Dedifferentiated amniotic fluid mesenchymal stem cell (primary cell): ENCODE data around the gene SLC36A3.
"Not testable (repeated sequence)": the region's sequence is repeated elsewhere in the genome, so short reads cannot be mapped to it uniquely, and the experiment has no call there.

ENCODE experiments used
- DNase-seq: peaks from one replicate; pipeline ENCODE4 v3.0.0-alpha.2; 2016; ENCODE audit errors: extremely low spot score

SLC36A3 gene

DNA sequence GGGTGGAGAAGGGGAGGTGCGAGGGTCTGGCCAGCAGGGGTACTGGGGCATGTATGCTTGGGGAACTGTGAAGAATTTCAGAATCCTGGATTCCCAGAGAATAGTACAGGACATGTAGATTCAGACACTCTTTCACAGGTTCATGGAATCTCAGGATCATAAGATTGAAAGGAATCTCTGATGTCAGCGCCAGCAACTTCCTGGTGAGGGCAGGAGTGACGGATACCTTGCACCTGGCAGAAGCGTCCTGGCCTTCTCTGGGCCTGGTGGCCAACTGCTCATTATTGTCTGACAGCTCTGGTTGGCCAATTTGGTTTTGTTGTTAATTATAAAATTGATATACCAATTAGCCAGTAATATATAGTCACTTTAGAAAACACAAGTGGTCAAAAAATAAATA is 43.6 kb downstream of the SLC36A3 start:
- DNase-seq = no peak

DNA sequence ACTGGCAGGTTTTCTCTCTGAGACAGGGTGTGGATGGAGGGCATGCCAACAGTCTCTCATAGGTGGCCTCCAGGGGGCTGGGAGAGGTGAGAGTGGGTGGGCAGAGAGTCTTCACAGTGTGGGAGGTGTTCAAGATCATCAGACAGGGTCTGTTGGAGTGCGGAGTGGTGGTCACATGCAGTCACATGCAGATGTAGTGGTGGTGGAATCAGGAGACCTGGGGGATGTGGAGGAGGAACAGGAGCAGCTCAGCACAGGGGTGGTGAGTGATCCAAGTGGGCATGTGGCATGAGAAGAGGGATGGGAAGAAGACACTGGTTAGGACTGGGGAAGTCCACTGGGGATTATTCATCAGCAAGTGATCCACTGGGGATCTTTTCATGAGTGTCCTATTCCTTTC is 44.8 kb downstream of the SLC36A3 start:
- DNase-seq = no peak

DNA sequence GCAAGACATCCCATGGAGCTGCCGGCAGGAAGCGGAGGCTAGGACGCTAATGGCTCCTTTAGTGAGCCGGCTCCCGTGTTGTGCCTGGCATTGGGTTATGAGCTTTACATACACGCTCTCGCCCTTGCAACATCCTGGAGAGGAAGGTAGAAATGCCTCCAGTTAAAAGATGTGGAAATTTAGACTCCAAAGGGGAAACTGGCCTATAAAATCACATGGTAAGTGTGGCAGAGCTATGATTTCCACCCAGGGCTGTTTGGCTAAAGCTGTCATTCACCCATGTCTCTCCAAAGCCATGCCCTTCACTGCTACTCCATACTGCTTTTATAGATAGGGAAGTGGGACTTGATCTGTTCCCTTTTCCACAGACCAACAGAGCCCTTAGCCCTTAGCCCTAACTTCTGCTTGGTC is 45.4 kb downstream of the SLC36A3 start:
- no peak for DNase-seq

DNA sequence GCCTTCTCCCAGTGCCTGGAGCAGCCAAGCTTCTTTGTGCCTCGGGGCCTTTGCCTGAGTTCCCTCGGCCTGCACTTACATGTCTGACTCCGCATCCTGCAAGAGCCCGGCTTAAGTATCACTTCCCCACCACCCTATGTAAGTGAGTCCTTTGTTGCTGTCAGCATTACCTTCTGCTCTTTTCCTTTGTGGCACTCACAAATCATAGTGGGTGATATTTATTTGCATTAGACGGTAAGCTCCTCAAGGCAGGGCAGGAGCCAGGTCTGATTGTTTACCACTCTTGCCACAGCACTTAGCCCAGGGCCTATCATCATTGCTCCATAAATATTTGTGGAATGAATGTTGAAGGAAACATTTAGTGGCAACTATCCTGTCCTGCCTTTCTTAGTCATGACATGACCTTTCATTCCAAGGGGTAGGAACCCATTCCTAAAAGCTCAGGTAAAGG is 45.8 kb downstream of the SLC36A3 start:
- DNase-seq = no peak

DNA sequence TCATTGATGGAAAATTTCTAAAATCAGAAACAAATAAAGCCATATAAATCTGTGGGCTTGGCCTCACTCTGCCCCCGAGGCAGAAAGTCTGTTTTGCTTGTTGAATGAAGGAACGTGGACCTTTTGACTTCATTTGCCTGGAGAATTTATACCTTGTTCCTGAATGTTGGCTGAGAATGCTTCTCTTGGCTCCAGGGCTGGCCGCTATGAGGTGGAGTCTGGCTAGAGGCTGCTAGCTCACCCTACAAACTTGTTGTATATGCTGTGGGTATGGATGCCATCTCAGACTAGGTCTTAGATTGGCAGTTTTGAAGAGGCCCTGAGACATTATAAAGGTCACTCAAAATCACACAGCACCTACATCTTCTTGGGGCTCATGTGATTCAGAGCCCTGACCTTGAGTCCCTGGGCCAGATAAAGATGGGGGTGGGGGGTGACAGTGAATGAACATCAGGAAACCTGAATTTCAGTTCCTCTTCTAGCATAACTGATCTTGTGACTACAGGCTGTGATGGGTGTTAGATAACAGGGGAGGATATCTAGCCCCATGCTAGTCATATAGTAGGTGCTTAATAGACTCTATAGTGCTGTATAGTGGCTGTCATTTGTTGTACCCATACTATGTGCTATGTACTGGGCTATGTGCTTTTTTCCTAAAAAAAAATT is 47.8 kb downstream of the SLC36A3 start:
- DNase-seq = no peak

DNA sequence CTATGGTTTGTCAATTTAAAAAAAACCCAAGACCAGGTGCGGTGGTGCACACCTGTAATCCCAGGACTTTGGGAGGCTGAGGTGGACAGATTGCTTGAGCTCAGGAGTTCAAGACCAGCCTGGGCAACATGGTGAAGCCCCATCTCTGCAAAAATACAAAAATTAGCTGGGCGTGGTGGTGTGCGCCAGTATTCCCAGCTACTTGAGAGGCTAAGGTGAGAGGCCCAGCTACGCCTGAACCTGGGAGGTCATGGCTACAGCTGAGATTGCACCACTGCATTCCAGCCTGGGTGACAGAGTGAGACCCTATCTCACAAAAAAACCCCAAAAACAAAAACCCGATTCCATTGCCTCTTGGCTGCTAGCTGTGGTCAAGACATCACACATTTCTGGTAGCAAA is 48.6 kb downstream of the SLC36A3 start:
- DNase-seq = not testable (repeated sequence)

DNA sequence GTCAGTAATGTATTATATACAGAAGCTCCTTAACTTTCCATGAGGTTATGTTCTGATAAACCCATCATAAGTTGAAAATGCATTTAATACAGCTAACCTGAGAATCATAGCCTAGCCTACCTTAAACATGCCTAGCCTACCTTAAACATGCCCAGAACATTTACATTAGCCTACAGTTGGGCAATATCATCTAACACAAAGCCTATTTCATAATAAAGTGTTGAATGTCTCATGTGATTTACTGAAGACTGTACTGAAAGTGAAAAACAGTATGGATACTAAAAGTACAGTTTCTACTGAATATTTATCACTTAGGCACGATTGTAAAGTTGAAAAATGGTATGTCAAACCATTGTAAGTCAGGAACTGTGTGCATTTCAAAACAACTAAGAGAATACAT is 49.0 kb downstream of the SLC36A3 start:
- no peak for DNase-seq

DNA sequence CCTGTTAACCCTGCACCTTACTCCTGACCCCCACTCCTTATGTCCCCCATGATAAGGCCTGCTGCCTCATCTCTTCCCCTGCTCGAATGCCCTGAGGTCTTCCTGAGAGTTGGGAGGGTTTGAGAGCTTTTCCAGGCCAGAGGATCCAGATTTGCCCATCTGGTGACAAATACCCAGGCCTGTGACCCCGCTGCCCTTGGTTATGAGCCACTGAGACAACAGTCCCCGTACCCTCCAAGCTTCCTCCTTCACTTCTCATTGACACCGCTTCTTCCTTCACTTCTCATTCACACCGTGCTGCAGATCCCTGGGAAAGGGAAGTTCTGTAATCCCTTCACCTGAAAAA is 50.0 kb downstream of the SLC36A3 start:
- DNase-seq = no peak

DNA sequence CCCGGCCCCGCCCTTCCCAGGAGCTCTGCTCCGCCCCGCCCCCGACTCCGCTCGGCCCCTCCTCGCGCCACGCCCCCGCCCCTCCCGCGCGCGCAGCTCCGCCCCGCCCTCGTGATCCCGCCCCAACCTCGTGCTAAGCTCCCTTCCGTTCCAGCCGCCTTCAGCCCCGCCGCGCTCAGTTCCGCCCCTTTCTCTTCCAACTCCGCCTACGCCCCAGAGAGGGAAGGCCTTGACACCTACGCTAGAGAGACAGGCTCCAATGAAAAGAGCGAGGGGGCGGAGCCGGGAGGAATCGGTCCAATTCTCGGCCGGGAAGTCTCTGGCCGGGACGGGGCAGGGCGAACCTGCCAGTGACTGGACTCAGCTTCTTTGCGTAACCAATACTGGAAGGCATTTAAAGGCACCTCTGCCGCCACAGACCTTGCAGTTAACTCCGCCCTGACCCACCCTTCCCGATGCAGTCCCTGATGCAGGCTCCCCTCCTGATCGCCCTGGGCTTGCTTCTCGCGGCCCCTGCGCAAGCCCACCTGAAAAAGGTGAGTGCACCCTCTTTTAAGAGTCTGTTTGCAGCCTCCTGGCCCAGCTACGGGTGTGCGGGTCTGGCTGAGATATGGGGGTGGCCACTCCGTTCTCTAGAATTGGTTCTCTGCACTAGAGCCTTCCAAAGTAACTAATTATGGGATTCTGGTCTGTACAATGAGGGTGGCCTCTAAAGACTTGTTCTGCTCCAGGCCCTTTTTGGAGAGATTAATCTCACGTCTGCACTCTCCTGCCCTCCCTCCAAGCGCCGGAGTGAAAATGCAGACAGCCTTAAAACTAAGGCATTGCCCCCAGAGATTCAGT is 50.6 kb downstream of the SLC36A3 start, which contains the start of gene GM2A:
TSS of gene GM2A (plus strand) at position 424 of the 843 bp plus-strand sequence. CDS start at position 456, 32 bp downstream.
- peak; percentile 99 for DNase-seq

DNA sequence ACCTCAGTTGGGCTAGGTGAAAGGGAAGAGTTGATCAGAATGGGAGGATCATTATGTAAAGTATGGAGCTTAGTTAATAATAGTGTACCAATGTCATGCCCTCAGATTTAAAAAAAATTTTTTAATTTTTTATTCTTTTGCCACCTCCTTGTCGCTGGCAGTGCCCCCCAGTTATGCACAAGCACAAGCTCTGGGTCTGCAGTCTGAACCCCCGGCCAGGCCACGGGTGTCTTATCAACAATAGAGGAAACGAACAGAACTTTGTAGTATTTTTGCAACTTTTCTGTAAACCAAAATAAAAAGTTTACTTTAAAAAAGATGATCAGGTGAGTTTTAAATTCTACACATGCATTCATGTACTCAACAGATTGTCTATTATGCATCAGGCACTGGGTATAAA is 51.9 kb downstream of the SLC36A3 start:
- DNase-seq = no peak

DNA sequence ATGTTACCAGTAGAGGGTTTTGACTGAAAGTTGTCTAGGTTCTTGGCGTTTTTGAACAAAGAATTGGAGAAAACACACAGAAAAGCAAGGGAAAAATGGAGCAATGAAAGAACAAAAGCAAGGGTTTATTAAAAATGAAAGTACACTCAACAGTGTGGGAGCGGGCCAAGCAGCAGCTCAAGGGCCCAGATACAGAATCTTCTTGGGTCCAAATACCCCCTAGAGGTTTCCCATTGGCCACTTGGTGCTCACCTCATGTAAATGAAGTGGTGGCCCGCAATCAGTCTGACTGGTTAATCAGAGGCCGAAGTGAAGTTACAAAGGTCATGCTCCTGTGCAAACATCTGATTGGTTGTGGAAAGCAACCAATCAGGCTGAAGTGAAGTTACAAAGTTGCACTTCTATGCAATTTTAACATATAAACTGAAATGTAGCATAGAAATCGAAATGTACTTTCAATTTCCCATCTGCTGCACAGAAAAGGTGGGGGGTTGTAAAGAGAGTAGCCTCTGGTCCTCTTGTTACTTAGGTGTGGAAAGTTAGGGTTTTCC is 52.5 kb downstream of the SLC36A3 start:
- DNase-seq = no peak

DNA sequence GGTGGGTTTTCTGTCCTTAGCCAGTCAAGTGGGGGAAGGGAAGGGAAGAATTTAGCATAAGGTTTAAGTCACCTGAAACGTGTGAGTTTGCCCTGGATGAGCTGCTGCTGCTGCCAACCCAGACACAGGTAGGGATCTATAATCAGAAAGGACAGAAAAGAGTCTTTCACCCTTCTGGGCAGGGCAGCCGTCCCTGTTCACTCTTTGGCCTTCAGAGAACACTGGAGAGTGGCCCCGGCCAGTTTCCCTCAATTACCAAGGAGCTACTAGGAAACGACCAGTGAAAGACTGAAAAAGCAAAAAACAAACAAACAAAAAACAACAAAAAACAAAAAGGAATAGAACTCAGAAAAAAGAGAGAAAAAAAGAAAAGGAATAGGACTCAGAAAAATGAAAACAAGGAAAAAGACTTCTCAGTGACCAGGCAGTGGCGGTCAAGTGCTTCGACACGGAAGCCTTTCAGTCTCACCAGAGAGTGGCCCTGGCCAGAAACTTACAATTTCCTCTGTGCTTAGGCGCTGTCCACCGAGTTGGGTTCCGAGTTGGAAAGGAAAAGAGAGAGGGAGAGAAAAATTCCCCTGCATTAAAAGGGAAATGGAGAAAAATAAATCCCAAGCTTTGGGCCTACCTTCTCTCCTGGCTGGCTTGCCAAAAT is 53.1 kb downstream of the SLC36A3 start:
- no peak for DNase-seq

DNA sequence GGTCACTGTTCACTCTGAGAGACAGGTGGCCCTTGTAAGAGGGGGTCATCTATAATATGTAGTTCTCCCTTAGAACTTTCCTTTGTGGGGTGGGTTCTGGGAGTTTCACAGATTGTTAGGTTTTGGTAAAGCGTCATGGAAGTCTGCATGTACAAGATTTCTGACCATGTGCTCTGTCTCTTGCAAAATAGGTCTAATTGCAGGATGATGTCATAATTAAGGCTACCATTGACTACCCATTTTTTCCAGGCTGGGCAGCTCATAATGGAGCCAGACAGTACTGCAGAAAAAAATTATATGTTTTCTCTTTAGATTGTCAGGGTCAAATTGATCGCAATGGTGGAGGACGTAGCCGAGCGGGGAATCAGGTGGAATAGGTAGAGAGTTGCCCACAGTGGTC is 54.3 kb downstream of the SLC36A3 start:
- no peak for DNase-seq

DNA sequence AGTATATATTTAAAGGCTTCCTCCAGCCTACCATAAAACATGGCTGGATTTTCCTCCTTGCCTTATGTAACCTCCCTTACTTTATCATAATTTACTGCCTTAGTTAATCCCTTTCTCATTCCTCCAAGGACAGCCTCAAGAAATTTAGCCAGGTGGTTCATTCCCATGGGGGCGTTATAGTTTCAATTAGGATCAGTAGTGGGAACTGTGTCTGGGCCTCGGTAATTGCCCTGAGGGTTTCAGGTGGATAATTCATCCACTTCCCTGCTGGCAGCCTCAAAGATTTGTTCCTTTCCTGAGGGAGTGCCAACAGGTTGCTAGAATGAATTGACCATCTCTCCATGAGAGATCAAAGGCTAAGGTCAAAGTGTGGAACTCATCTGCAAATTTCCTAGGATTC is 54.9 kb downstream of the SLC36A3 start:
- no peak for DNase-seq

DNA sequence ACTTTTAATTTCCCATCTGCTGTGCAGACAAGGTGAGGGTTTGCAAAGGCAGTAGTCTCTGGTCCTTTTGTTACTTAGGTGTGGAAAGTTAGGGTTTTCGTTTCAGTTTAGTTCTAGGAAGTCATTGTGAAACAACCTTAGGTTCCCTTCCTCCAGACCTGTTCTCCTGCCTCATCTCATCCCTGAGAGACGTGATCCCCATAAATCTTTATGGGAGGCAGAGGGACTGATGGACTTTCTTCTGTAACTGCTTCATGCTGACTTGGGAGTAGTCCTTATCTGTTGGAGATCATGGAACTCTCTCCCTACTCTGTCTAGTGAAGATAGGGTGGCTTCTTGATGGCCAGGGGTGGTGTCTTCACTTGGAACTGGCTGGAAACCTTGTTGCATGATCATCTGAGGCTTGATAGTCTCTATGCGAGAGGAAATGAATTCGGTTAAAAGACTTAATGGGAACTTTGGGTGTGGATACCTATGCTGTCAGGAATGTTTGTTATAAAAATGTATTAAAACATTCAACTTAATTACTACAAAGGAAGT is 57.8 kb downstream of the SLC36A3 start:
- DNase-seq = no peak

DNA sequence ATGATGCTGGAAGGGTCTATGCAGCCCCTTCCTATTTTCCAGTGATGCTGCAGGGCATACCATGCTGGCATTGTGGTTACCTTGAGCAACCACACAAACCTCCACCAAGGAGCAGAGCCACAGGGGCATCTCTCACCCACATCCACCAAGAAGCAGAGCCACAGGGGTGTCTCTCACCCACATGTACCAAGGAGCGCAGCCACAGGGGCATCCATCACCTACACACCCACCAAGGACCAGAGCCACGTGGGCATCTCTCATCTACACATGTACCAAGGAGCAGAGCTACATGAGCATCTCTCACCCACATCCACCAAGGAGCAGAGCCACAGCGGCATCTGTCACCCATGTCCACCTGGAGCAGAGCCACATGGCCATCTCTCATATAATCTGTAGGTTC is 59.4 kb downstream of the SLC36A3 start:
- no peak for DNase-seq

DNA sequence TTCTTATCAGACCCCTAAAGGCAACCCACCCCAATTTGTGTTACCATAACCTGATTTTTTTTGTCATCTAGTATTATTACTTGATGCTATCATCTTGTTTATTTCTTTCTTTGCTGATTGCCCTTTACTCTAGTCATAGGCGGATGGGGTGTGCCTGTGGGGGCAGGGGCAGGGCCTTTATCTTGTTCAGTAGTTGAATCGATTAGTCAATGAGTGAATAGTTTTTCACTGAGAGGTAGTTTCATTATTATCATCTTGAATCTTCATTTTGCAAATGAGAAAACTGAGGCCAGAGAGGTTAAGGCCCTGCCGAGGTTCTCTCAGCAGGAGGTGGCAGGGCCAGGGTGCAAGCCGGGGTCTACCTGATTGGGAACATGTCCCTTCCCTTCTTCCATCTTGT is 60.0 kb downstream of the SLC36A3 start:
- DNase-seq = no peak

DNA sequence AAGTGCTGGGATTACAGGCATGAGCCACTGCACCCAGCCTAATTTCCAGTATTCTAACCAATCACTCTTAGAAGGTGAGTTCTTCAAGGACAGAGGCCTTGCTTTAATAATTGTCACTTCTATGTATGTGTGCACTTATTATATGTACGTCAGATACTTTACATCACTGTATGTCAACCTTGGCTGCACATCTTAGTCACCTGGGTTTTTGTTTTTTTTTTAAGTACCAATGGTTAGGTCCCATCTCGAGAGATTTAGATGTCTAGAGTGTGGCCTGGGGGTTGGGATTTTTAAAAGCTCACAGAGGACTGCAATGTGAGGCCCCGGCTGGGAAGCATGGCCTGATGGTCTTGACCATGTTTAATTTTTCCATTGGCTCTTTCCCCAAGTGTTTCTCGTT is 60.4 kb downstream of the SLC36A3 start:
- DNase-seq = no peak

DNA sequence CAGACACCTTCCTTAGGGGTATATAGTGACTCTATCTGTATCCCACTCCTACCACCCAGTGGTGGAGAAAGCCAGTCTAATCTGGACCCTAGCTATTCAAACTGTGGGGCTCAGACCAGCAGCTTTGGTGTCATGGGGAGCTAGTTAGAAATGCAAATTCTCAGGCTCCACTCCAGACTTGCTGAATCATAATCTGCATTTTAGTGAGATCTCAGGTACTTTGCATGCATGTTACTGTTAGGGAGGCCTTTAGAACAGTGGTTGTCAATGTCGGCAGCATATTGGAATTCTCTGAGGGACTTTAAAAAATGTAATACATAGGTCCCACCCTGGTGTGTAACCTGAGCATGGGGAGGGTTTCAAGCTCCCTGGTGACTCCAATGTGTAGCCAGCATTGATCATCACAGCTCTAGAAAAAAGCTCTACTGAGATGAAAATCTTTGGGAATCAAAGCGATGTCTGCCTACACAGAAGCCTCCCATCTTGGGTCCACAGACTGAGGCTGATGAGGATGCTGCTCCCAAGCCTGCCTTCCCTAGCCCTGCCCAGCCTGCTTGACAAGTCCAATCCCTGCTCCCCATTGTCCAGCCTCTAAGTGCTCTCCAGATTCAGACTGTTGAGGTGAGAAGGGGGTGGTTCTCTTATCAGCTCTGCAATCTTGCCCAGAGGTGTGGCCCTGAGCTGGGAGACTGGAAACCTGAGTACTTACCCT is 62.5 kb downstream of the SLC36A3 start:
- no peak for DNase-seq

DNA sequence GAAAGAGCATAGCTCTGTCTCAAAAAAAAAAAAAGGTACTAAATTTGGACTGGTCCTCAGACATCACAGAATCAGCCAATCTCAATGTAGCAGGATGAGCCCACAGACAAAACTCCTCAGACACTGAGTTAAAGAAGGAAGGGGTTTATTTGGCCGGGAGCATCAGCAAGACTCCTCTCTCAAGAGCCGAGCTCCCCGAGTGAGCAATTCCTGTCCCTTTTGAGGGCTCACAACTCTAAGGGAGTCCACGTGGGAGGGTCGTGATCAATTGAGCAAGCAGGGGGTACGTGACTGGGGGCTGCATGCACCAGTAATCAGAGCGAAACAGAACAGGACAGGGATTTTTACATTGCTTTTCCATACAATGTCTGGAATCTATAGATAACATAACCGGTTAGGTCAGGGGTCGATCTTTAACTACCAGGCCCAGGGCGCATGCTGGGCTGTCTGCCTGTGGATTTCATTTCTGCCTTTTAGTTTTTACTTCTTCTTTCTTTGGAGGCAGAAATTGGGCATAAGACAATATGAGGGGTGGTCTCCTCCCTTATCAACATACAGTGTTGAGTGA is 63.2 kb downstream of the SLC36A3 start:
- DNase-seq = not testable (repeated sequence)

DNA sequence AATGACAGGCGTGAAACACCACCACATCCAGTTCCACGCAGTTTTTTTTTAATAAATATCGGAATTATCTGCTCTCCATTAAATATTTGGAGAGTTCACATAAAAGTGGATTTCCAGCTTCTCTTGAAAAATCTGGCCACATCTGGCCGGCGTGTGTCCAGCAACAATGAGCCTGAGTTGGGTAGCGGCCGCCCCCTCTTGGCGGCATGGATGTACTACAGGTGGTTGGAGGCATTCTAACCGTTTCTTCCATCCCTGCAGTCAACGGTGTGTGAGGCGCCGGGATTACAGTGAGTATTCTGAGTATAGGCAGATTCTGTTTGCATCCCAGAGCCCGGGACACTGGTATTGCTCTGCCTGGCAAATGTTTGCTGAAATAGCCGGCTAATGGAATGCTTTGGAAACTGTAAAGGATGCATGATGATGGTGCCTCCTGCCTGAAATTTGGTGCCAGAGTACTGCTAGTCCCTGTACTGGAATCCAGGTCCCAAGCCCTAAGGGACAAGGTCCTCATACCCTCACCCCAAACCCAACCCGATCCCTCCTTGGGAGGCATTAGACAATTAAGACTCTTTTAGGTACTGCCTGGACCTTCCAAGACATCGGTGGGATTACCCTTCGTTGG is 64.2 kb downstream of the SLC36A3 start:
- peak; percentile 31 for DNase-seq
